ENCODE measurements around the gene HLA-DPA1. TPM values are rescaled to one million over a fixed set of nuclear protein-coding genes. Genes with fewer than 3 reads are reported as not detected.

Gene HLA-DPA1
- total RNA-seq (2021; fragmentation: NEBNext Ultra II Directional; extraction: Animal tissue kit (Norgen Biotek cat#: 25700)): 1 to 10 TPM in 5 of 6 experiments, under 1 TPM in 1; 0.94 to 3.8 (median 1.9) TPM
- long read RNA-seq, partial matches to known transcripts: 2 of 6 reads
- long read RNA-seq, other reads (novel, unspliced or antisense): 3 of 6 reads

GRCh38 chr6:33073431-33073871, at the start of gene HLA-DPA1:
Gene HLA-DPA1 (minus strand): TSS chr6:33073649.
- no peak for TF ChIP-seq CTCF (IDR thresholded peaks at IDR 0.05)
- Mint-ChIP-seq H3K27ac (no peak within 1 kb of the TSS), H3K27me3 (ENCODE audit: insufficient read depth) (peaks cover 15% of the 10 kb centered on the region), H3K36me3 (ENCODE audit: low read depth) (no peaks in the 10 kb centered on the region), H3K4me3 (peak within 1 kb of the TSS; percentile 17; the same call in 1 of the 2 replicates), H3K4me1 (ENCODE audit: low read depth) (no peaks in the 10 kb centered on the region), H3K9me3 (no peaks in the 10 kb centered on the region)
- peak; percentile 24 for DNase-seq

GRCh38 chr6:33123181-33123580, 49.7 kb upstream of the HLA-DPA1 start:
- Mint-ChIP-seq H3K27ac (no peak overlapping the region), H3K4me3 (no peak overlapping the region), H3K9me3 (peaks cover 15% of the 10 kb centered on the region), H3K36me3 (ENCODE audit: low read depth) (peaks cover 10% of the 10 kb centered on the region), H3K4me1 (ENCODE audit: low read depth) (no peaks in the 10 kb centered on the region), H3K27me3 (ENCODE audit: insufficient read depth) (peaks cover 34% of the 10 kb centered on the region)
- DNase-seq: no peak
- TF ChIP-seq CTCF (IDR thresholded peaks at IDR 0.05): no peak

- H3K4me3 Mint-ChIP-seq: no peak overlapping the region
- TF ChIP-seq CTCF (IDR thresholded peaks at IDR 0.05): no peak
- peaks cover 15% of the 10 kb centered on the region for H3K9me3 Mint-ChIP-seq
- H3K36me3 Mint-ChIP-seq (ENCODE audit: low read depth): peaks cover 10% of the 10 kb centered on the region
- H3K4me1 Mint-ChIP-seq (ENCODE audit: low read depth): no peaks in the 10 kb centered on the region; the same call in 1 of the 2 replicates
- DNase-seq: no peak
- no peak overlapping the region for H3K27ac Mint-ChIP-seq
- H3K27me3 Mint-ChIP-seq (ENCODE audit: insufficient read depth): peaks cover 51% of the 10 kb centered on the region
Observed at GRCh38 chr6:33120001-33120400, 46.6 kb upstream of the HLA-DPA1 start.

- Mint-ChIP-seq H3K27ac (no peak overlapping the region), H3K4me3 (no peak overlapping the region), H3K36me3 (ENCODE audit: low read depth) (peaks cover 3% of the 10 kb centered on the region), H3K4me1 (ENCODE audit: low read depth) (no peaks in the 10 kb centered on the region; the same call in 1 of the 2 replicates), H3K27me3 (ENCODE audit: insufficient read depth) (peaks cover 56% of the 10 kb centered on the region), H3K9me3 (peaks cover 8% of the 10 kb centered on the region)
- peak; percentile 95 for TF ChIP-seq CTCF (IDR thresholded peaks at IDR 0.05)
- DNase-seq: peak; percentile 31
Observed at GRCh38 chr6:33118525-33119123, 45.2 kb upstream of the HLA-DPA1 start.

GRCh38 chr6:33117811-33118277, 44.4 kb upstream of the HLA-DPA1 start:
- no peak overlapping the region for H3K4me3 Mint-ChIP-seq
- peaks cover 57% of the 10 kb centered on the region for H3K27me3 Mint-ChIP-seq (ENCODE audit: insufficient read depth)
- no peak overlapping the region for H3K27ac Mint-ChIP-seq
- no peaks in the 10 kb centered on the region; the same call in 1 of the 2 replicates for H3K9me3 Mint-ChIP-seq
- no peaks in the 10 kb centered on the region; the same call in 1 of the 2 replicates for H3K4me1 Mint-ChIP-seq (ENCODE audit: low read depth)
- no peak for TF ChIP-seq CTCF (IDR thresholded peaks at IDR 0.05)
- no peaks in the 10 kb centered on the region for H3K36me3 Mint-ChIP-seq (ENCODE audit: low read depth)
- DNase-seq: no peak

Measured in HFFc6 (cell line).